Fibroblast of the aortic adventitia (primary cell): Measurements from ENCODE around the gene SMIM24. TPM values are rescaled to one million over a fixed set of nuclear protein-coding genes. Genes with fewer than 3 reads are reported as not detected.

ENCODE experiments used
- DNase-seq: peaks from one replicate; pipeline ENCODE4 v3.0.0-alpha.2; 2010; ENCODE audit warnings: low read depth
- H3K4me3 ChIP-seq: 2 replicates; pipeline ENCODE4 v1.5.1; 2011; ENCODE audit warnings: low read depth, mild to moderate bottlenecking, control low read depth, low read length, moderate library complexity
- total RNA-seq: library from RNA; depleted of rRNA; stranded (reverse); fragments of >200 nt; gene quantifications from 2 replicates; pipeline ENCODE4 v1.2.3, GENCODE V29; 2012; ENCODE audit warnings: low replicate concordance
- TF ChIP-seq, protein P1 (sequence below): IDR thresholded peaks from 2 replicates; pipeline ENCODE4 v1.5.1; 2011; ENCODE audit warnings: mild to moderate bottlenecking, low read length, control low read depth, inconsistent platforms; ENCODE audit not compliant: insufficient read depth

Gene SMIM24
- total RNA-seq, 1 donor: not detected

DNA sequence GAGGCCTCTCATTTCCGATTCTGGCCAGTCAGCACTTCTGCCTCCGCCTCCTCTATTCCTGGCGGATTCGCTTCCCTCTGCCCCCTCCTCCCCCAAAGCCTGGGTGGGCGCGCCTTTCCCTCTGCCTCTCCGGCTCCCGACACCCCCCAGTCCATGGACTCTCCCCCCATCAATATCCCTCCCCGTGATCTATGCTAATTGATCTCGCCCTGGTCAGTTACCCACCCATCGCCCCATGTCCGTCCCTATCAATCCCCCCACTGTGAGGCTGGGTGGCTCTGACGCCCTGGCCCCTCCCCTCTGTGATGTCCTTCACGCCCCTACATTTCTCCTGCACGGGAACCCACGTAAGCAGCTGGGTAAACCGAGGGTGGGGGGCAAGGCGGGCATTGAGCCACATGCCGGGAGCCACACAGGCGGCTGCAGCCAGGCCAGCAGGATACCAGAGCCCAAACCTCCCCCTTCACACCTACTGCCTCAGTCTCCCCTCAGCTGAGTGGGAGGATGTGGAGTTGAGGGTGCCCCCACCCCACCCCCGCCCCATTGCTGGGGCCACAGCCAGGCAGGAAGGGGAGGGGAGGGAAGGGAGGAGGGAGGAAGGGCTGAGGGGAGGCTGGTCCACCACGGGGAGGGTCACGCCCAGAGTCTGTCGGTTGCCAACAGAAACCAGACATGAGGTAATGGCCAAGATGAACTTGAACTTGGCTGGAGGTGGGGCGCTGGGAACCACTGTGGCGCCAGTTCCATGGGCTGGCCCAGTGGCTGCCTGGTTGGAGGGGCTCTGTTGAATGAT is 21.0 kb downstream of the SMIM24 start:
- DNase-seq: peak; percentile 94
- H3K4me3 ChIP-seq: no peak overlapping the region
- TF ChIP-seq, protein P1, sequence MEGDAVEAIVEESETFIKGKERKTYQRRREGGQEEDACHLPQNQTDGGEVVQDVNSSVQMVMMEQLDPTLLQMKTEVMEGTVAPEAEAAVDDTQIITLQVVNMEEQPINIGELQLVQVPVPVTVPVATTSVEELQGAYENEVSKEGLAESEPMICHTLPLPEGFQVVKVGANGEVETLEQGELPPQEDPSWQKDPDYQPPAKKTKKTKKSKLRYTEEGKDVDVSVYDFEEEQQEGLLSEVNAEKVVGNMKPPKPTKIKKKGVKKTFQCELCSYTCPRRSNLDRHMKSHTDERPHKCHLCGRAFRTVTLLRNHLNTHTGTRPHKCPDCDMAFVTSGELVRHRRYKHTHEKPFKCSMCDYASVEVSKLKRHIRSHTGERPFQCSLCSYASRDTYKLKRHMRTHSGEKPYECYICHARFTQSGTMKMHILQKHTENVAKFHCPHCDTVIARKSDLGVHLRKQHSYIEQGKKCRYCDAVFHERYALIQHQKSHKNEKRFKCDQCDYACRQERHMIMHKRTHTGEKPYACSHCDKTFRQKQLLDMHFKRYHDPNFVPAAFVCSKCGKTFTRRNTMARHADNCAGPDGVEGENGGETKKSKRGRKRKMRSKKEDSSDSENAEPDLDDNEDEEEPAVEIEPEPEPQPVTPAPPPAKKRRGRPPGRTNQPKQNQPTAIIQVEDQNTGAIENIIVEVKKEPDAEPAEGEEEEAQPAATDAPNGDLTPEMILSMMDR: no peak

DNA sequence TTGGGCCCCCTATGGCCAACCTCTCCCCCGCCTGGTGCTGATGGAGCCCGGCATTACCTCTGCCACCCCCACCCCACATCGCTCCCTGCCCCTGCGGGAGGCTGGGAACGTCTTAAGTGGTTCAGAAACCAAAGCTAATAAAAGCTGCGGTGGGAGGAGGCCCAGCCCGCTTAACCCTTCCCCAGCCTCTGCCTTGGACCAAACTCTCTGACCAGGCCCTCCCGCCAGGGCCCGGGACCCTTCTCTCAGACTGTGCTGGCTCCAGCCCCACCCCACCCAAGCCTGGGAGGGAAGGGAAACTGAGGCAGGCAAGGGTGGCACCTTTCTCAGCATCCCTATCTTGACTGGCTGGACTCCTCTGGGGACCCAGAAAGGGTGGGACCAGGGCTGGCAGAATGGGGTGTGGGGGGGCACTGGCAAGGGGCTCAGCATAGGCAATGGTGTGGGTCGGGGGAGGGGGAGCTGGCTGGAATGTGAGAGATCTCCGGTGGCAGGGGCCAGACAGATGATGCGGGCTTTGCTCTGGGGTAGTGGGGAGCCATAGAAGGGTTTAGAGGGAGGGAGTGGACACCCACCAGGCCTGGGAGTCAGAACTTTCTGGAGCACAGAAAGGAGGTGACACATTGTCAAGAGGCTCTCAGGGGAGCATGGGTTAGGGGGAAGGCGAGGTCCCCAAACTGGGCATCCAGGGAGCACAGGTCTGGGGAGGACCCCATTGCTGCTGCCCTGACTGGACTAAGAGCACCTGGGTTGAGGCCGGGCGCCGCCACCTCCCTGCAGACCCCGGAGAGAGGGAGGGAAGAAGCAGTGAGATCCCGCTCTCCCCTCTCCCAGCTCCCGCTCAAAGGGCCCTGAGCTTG is 21.9 kb downstream of the SMIM24 start:
- TF ChIP-seq, protein P1: no peak
- DNase-seq: no peak
- no peak overlapping the region for H3K4me3 ChIP-seq

DNA sequence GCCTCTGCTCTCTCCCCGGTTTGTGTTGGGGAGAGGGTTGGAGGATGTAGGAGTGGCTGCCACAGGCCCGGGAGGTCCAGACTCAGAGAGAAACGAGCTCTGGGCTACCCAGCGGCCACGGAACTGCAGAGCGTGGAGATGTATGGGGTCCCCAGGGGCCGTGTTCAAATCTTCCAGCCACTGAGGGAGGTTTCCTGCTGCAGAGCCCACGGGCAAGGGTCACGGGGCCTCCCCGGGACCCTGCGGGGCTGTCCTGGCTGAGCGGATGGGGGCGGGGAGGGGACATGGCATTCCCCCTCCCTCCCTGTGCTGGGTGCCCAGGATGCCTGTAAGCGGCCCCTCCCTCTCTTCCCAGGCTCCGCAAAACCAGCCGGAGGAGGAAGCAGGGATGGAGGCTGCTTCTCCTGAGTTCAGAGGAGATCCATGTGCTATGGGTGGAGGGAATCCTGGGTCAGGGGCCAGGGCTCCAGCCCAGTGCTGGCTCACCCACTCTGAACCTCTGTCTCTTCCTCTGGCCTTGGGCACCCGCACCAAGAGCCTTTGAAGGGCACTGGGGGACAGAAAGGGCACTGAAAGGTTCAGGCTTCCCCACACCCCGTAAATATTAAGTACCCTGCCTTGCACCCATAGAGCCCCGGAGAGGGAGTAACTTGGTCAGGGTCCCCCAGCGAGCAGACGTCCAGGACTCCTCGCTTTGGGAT is 22.6 kb downstream of the SMIM24 start:
- DNase-seq: no peak
- TF ChIP-seq, protein P1: no peak

DNA sequence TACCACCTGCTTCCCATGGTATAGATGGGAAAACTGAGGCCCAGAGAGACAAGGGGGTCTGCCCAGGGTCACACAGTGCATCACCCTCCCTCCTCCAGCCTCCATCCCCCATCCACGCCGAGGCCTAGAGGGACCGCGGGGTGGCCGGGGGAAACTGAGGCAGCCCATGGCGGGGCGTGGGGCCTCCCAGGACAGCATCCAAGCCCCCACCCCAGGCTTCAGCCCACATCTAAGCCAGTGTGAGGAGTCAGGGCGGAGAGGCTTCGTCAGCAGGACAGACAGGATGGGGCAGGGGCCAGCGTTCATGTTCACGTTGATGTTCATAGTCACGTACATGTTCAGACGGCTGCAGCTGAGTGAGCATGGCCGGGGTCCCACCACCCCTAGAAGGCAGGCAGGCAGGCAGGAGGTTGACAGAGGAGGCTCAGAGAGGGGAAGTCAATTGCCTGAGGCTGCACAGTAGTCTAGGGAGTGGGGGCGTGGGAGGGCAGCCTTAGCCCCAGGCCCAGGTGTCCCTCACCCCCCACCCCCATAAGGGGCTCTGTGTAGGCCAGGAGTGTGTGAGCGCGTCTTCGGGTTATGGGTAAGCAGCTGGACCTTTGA is 23.3 kb downstream of the SMIM24 start:
- DNase-seq: no peak
- TF ChIP-seq, protein P1: no peak
- no peak overlapping the region for H3K4me3 ChIP-seq

More for the DNA sequence above, 22.6 kb downstream of the SMIM24 start:
- H3K4me3 ChIP-seq: no peak overlapping the region

DNA sequence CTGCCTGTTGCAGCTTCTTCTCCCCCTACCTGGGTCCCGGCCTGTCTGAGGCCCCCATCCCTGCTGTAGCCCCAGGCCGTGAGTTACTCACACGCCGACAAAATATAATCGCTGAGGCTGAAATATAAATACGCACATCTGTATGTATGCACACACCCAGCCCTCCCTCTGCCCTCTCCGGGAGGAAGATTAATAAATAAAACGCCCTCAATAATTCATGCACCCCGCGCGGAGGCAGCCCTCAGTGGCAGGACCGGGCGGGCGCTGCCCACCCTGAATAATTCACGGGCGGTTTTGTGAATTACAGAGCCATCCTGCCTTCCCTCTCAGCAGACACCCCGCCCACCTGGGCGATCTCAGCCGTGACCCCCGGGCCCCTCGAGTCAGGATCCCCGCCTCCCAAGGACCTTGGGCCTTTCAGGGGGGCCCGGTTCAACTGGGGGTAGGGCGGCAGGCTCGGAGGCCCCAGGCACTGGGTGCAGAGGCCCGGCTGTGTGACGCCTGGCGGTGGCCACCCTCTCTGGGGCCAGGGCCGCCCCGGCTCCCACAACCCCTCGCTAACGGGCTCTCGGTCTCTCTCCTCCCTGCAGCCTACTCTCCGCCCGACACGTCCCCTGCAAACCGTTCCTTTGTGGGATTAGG is 24.2 kb downstream of the SMIM24 start:
- no peak overlapping the region for H3K4me3 ChIP-seq
- DNase-seq: no peak
- TF ChIP-seq, protein P1: no peak
